Left ventricle myocardium superior (tissue), 1 donor: ENCODE data around the gene ZNF428. TPM values are rescaled to one million over a fixed set of nuclear protein-coding genes. Genes with fewer than 3 reads are reported as not detected.
"Not testable (repeated sequence)": the region's sequence is repeated elsewhere in the genome, so short reads cannot be mapped to it uniquely, and the experiment has no call there.

Source experiments
- ATAC-seq: fragments of 200-7000 bp; cut with Tn5 transposase; one replicate; pipeline ENCODE4 v1.9.1; 2020; ENCODE audit warnings: mild to moderate bottlenecking, moderate library complexity
- DNase-seq: peaks from one replicate; pipeline ENCODE4 v3.0.0-alpha.2; 2020
- intact Hi-C: fragments of 100-400 bp; cut with micrococcal nuclease; formaldehyde crosslinking; loops from one replicate; pipeline ENCODE4 v1.11.0; 2022
- total RNA-seq: library from RNA; stranded (reverse); fragmentation: NEBNext Ultra II Directional; extraction: Animal tissue kit (Norgen Biotek cat#: 25700); gene quantifications from one replicate; pipeline ENCODE4 v1.2.1, GENCODE V29; 2021
- donor health status: DM: no; HTN: yes; CAD: no; lungs with severe emphysema.

The ZNF428 gene
- total RNA-seq, 1 donor from 2014 or later = 38.6 TPM

DNA sequence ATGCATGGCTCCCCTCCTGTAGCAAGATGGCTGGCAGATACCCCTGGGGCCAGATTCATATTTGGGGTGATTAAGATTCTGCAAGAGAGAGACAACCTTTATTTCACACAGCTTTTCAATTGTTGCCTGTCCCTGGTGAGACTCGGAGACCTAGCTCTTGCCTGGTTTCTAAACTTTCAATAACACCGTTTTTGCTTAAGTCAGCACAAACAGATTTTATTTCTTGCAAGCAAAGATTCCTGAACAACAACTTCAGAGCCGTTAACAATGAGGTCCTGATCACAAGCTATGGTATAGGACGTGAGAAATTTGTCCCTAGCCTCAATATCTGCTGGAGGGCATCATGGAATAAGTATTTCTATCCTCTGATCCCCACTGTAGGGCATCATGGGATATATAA lies 23.1 kb upstream of the ZNF428 start:
- ATAC-seq (no peak), DNase-seq (no peak)
- intact Hi-C loops = no loop called here

DNA sequence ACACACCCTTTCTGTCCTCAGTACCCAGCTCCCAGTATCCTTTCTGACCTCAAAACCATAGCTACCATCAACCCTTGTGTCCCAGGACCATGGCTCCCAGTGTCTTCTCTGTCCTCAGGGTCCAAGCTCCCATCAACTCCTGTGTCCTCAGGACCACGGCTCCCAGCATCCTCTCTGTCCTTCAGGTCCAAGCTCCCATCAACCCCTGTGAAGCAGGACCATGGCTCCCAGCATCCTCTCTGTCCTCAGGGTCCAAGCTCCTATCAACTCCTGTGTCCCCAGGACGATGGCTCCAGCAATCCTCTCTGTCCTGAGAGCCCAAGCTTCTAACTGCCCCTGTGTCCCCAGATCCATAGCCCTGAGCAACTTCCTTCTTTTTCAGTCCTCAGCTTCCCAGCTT lies 21.9 kb upstream of the ZNF428 start:
- intact Hi-C loops = no loop called here
- ATAC-seq (no peak), DNase-seq (no peak)

DNA sequence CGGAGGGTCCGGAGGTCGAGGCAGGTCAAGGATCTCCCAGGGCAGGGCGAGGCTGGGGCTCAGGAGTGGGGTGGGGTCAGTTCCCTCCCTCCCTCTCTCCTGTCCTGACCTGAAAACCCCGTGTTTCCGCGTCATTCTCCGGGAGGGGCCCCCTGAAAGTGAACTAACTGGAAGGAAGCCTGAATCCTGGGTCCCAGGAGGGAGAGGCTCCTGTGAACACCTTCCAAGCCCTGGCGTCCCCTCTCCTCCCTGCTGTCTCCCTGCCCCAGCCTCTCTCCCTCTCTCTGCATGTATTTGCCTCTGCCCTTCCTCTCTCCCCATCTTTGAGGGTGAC lies 21.0 kb upstream of the ZNF428 start:
- DNase-seq (no peak), ATAC-seq (peak; percentile 11)
- intact Hi-C loops = no loop called here

DNA sequence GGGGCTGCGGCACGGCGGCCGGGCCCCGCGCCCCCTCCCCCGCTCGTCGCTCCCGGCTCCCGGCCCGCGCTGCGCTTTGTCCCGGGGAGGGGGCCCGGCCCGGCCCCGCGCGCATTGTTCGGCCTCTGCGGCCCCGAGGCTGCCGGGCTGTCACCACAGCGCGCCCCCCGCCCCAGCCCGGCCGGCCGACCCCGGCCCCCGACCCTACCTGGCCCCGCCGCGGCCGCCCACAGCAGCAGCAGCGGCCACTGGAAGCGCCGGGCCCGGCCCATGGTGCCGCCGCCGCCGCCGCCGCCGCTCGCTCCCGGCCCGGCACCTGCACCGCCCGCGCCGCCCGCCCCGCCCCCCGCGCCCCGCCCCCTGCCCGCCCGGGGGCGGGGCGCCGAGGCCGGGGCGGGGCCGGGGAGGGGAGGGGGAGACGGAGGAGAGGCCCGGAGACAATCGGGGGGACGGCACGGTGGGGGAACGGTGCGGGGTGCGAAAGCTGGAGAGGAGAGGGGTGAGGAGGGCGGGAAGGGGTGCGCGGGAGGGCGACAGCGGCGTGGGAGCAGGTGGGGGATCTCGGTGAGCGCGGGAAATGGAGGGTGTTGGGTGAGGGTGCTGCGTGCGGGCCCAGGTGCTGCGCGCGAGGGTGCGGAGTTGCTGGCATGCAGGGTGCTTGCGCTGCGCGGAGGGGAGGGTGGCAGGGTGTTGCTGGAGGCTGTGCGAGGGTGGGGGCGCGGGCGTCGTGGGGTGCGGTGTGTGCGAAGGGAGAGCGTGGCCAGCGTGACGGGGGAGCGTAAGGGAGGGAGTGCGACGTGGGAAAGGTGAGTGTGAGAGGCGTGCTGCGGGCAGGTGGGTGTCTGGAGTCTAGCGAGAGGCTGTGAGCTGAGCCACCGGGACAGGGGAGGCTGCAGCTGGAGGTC lies 20.3 kb upstream of the ZNF428 start, which contains the start of gene CADM4:
Gene CADM4, minus strand, starts transcription at position 332 of the 905 bp plus-strand sequence. Its CDS starts 60 bp downstream, at position 272.
- DNase-seq (peak; percentile 50), ATAC-seq (peak; percentile 81)
- intact Hi-C loops = no loop called here

- intact Hi-C loops = no loop called here
- no peak for DNase-seq
- no peak for ATAC-seq
These were observed 19.6 kb upstream of the ZNF428 start for GRCh38 chr19:43638995-43639518.

DNA sequence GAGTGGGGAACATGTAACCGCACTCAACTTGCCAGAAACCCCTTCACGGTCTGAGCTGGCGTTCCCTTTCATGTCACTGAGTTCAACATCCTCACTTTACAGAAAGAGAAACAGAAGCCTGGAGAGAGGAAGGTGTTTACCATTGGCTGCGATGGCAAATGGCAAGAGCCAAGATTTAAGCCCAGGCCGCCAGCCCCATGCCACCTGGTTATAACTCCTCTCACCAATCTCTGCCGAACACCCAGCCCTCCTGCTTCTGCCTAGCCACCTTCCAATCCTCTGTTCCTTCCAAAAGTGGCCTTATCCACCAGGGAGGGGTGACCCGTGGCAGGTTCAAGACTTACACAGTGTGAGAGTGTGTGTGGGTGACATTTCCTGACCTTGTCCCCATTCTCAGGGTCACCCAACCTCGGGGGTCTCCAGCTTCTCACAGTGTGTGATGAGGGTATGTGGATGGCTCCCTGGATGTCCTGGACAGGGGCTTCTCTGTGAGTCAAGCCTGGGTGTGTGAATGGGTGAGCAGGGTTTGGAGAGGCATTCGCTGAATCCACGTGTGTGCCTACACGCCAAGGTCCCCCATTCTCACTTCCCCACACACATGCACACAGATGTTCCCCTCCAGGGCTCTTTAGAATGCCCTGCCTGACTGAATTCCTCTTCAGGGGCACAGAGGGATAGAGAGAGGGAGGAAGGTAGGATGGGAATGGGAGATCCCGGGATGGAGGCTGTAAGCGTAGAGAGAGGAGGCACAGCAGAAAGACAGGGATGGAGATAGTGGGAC lies 19.0 kb upstream of the ZNF428 start:
- intact Hi-C loops = no loop called here
- ATAC-seq (no peak), DNase-seq (no peak)

DNA sequence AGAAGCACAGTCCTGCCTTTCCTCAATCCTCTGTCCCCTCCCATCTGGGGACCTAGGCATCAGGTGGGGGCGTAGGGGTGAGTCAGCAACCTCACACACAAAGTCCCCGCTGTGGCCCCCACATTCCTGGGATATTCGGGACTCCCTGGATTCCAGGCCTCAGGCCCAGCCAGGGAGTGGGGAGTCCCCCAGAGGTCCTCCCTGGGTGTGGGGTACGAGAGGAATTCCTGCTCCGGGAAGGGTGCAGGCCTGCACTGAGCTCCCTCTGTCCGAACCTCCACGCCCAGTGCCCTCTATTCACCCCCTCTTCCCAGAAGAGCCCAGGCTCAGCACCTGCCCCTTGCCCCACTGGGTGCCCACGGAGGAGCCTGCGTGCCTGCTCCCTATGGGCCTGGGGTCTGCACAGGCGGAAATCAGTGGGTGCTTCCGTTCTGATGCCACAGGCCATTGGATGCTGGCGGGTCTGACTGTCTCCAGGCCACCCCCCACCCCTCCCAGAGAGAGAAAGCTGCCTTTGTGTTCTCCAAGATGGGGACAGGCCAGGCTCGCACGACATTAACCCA lies 16.8 kb upstream of the ZNF428 start:
- DNase-seq (no peak), ATAC-seq (no peak)
- intact Hi-C loops = no loop called here

- DNase-seq, ATAC-seq, intact Hi-C loops: not testable (repeated sequence)
These were observed 16.1 kb upstream of the ZNF428 start for GRCh38 chr19:43635561-43635940.

GRCh38 chr19:43634872-43635560 lies 15.6 kb upstream of the ZNF428 start:
- no peak for ATAC-seq

GRCh38 chr19:43634506-43634871 lies 15.1 kb upstream of the ZNF428 start:
- intact Hi-C loops = no loop called here
- DNase-seq (no peak), ATAC-seq (no peak)

More at GRCh38 chr19:43634872-43635560, 15.6 kb upstream of the ZNF428 start:
- intact Hi-C loops = no loop called here
- DNase-seq = no peak

DNA sequence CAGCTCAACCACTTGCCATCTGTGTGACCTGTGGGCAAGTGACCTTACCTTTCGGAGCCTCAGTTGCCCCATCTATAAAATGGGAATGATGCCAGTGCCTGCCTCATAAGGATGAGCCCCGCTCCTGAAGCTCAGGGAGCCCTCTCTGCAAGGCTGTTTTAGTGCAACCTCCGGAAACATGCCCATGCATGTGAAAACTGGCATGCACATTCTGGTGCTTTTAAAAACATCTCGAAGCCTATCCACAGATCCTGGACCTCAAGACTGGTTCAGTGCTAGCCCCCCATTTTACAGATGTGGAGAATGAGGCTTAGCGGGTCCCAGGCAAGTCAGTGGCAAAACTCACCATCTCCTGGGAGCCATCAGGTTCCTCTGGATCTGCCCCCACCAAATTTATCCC lies 14.6 kb upstream of the ZNF428 start:
- intact Hi-C loops = no loop called here
- no peak for DNase-seq
- no peak for ATAC-seq

DNA sequence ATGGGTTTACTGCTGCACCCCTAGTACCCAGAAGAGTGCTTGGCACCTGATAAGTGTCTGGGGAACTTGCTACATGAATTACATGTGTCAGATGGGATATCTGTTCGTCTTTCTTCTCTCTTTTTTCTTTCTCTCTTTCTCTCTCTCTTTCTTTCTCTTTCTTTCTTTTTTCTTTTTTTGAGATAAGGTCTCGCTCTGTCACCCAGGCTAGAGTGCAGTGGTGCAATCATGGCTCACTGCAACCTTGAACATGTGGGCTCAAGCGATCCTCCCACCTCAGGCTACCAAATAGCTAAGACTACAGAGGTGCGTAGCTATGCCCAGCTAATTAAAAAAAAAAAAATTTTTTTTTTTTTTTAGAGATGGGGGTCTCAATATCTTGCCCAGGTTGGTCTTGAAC lies 14.1 kb upstream of the ZNF428 start:
- DNase-seq (no peak), ATAC-seq (no peak)
- intact Hi-C loops = no loop called here

DNA sequence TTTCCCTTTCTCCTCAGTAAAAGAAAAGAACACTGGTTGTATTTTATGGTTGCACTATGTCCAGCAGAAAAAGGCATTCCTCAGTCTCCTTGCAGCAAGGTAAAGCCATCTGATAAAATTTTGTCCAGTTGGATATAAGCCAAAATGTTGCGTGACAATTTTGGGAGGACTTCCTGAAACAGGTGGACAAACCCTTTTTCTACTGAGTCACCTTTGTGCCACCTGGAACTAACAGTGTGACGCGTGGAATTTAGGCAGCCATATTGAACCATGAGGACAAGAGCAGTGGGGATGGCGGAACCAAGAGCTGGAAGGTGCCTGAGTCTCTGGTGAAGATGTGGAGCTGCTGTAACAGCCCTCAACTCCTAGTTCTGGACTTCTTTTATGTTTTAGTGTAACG lies 12.1 kb upstream of the ZNF428 start:
- no peak for ATAC-seq
- intact Hi-C loops = no loop called here
- DNase-seq = no peak

GRCh38 chr19:43628646-43629326 lies 9.4 kb upstream of the ZNF428 start:
- DNase-seq (no peak), ATAC-seq (no peak)
- intact Hi-C loops = no loop called here

- intact Hi-C loops = no loop called here
- ATAC-seq (no peak), DNase-seq (no peak)
These were observed 7.4 kb upstream of the ZNF428 start for GRCh38 chr19:43626838-43627237.

DNA sequence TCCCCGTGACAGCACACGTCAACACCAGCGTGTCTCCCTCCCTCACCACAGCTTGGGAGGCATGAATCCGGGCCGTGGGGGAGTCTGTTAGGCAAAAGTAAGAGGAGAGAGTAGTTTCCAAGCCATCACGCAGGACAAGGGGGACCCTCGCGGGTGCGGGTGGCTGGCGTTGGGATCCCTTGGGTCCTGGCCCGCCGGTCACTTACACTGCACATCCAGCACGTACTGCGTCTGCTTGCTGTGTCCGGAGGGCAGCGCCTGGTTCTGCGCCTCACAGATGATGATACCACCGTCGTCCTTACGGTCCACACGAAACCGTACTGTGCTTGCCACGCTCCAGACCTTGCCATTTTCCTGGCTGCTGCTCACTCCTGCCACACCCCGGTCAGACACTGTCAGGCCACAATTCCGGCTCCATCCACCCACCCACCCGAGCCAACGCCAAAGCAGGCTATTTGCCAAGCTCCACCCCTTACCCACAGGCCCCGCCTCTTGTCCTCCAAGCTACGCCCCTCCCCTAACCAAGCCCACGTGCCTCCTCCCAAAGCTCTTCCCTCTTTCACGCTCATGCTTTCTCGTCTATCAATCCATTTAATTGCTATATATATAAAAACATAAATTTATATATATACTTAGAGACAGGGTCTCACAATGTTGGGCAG lies 6.6 kb upstream of the ZNF428 start:
- intact Hi-C loops = no loop called here
- DNase-seq (no peak), ATAC-seq (no peak)

GRCh38 chr19:43624933-43625332 lies 5.5 kb upstream of the ZNF428 start:
- ATAC-seq (no peak), DNase-seq (peak; percentile 68)
- intact Hi-C loops = no loop called here

DNA sequence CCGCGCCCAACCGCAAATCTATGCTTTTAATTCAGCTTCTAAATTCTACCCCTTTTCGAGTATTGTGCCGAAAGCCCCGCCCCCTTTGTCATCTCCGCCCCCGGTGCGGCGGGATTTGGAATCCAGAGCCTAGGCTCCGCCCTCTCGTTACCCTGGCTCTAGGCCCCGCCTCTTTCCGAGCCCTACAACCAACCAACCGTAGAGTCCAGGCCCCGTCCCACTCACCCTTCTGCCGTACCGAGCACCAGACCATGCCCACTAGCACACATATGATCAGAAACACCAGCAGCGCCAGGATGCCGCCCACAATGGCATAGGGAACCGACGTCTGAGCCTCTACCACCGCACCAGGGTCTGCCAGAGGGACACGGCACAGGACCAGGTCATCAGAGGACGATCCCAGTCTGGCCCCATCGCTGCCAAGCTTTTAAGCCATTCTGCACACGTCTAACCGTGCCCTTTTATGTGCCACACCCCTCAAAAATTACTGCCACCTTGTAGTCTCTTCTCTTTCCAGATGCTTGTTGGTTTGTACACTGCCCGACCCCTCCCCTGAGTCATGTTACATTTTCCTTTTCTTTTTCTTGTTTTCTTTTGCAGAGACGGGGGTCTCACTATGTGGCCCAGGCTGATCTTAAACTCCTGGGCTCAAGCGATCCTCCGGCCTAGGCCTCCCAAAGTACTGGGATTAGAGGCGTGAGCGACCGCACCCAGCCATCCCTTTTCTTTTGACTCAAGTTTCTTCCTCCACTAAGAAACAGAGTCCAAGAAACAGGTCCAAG lies 4.7 kb upstream of the ZNF428 start:
- ATAC-seq = no peak
- intact Hi-C loops = no loop called here
- no peak for DNase-seq
